Panc1 (cell line): ENCODE results near the gene BHMT2. TPM values are rescaled to one million over a fixed set of nuclear protein-coding genes. Genes with fewer than 3 reads are reported as not detected.

Experiments used
- ATAC-seq: fragments of 200-7000 bp; cut with Tn5 transposase; 2 replicates; pipeline ENCODE4 v1.9.1; 2020; ENCODE audit warnings: mild to moderate bottlenecking, moderate library complexity
- BruUV-seq: library from RNA; stranded (reverse); fragments of 400-500 nt; replicated peaks from 2 replicates; lab custom pipeline; 2021; lab: Mats Ljungman, UMichigan
- CTCF ChIA-PET: fragments of 300-600 bp; sonication (Branson Sonifier 250); formaldehyde crosslinking; loops from one replicate; lab custom pipeline; 2022; ENCODE audit warnings: antibody characterized with exemption; lab: Charles Lee
- POLR2A ChIA-PET: fragments of 300-600 bp; sonication (Branson Sonifier 250); formaldehyde crosslinking; loops from one replicate; lab custom pipeline; 2022; ENCODE audit warnings: antibody characterized with exemption; lab: Charles Lee
- DNase-seq: peaks from one replicate; pipeline ENCODE4 v3.0.0-alpha.2; 2010; ENCODE audit warnings: low read depth, low spot score
- H3K27ac ChIP-seq: 2 replicates; pipeline ENCODE4 v1.5.1; 2011; ENCODE audit warnings: mild to moderate bottlenecking, low read length, inconsistent platforms
- H3K27me3 ChIP-seq: fragments of 200-500 bp; sonication (Bioruptor generic); 2 replicates; pipeline ENCODE4 v1.6.0; 2014; ENCODE audit warnings: low read length, inconsistent platforms; ENCODE audit not compliant: control insufficient read depth, insufficient read depth
- H3K36me3 ChIP-seq: fragments of 200-500 bp; sonication (Bioruptor generic); 2 replicates; pipeline ENCODE4 v1.5.1; 2014; ENCODE audit warnings: inconsistent platforms, mild to moderate bottlenecking, low read length, moderate library complexity; ENCODE audit not compliant: control insufficient read depth, insufficient read depth
- H3K4me1 ChIP-seq: 2 replicates; pipeline ENCODE4 v1.5.1; 2011; ENCODE audit warnings: inconsistent platforms, mild to moderate bottlenecking, low read length, moderate library complexity; ENCODE audit not compliant: control insufficient read depth, insufficient read depth
- H3K4me3 ChIP-seq, 2 experiments: 2 replicates each; pipeline ENCODE4 v1.5.1; 2011 to 2012; ENCODE audit warnings: low read depth in 2 of 2, low read length in 2 of 2, mild to moderate bottlenecking in 2 of 2, inconsistent platforms in 1 of 2, moderate library complexity in 1 of 2
- H3K9me3 ChIP-seq: fragments of 200-500 bp; sonication (Bioruptor generic); 2 replicates; pipeline ENCODE4 v1.5.1; 2014; ENCODE audit warnings: low read depth, mild to moderate bottlenecking, inconsistent platforms, low read length, moderate library complexity; ENCODE audit not compliant: control insufficient read depth, insufficient read depth
- CTCF ChIP-seq: fragments of 450-650 bp; IDR thresholded peaks from 2 replicates; pipeline ENCODE4 v1.5.1; 2017; ENCODE audit warnings: mild to moderate bottlenecking
- POLR2AphosphoS5 ChIP-seq: IDR thresholded peaks from 2 replicates; pipeline ENCODE4 v1.6.1; 2012; ENCODE audit warnings: mild to moderate bottlenecking, low read depth, low read length, moderate library complexity
- REST ChIP-seq, 2 experiments: IDR thresholded peaks; 2 replicates each; pipeline ENCODE4 v1.6.1; 2011 to 2012; ENCODE audit warnings: low read depth in 2 of 2, control low read depth in 1 of 2, low read length in 1 of 2, mild to moderate bottlenecking in 1 of 2, moderate library complexity in 1 of 2; ENCODE audit not compliant: insufficient read depth in 1 of 2
- SIN3A ChIP-seq: IDR thresholded peaks from 2 replicates; pipeline ENCODE4 v1.6.1; 2012; ENCODE audit warnings: low read depth, mild to moderate bottlenecking, low read length, moderate library complexity, borderline replicate concordance; ENCODE audit not compliant: insufficient read depth
- TCF7L2 ChIP-seq: IDR thresholded peaks from 2 replicates; pipeline ENCODE4 v1.6.1; 2011; ENCODE audit warnings: mild to moderate bottlenecking, low read depth, low read length, inconsistent platforms
- in situ Hi-C: cut with HindIII; loops from 2 replicates; pipeline ENCODE4 v1.10.0; 2016; ENCODE audit warnings: low sequenced_read_pairs, low pct_unique_long_range_greater_than_20kb
- intact Hi-C: fragments of 100-400 bp; cut with micrococcal nuclease; formaldehyde crosslinking; loops from one replicate; pipeline ENCODE4 v1.10.0; 2022; ENCODE audit not compliant: unreplicated experiment
- total RNA-seq: library from RNA; stranded (reverse); gene quantifications from one replicate; pipeline ENCODE4 v1.2.1, GENCODE V29; 2021; ENCODE audit not compliant: unreplicated experiment

BHMT2 gene
- total RNA-seq, 1 experiment from 2014 or later, result not detected

DNA sequence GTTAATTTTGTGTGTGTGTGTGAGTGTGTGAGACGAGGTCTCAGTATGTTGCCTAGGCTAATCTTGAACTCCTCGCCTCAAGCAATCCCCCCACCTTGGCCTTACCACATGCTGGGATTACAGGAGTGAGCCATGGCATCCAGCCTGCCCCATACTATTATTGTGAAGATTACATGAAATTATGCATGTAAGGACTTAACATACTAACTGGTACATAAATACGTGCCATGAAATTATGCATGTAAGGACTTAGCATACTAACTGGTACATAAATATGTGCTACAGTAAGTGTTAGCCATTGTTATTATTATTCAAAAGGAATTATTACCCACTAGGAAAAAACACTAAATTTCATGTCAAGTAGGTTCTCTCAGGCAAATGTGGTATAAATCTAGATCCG is 16.2 kb upstream of the BHMT2 start:
- Histone ChIP-seq H3K4me1 (no peaks in the 10 kb centered on the region), H3K36me3 (no peaks in the 10 kb centered on the region), H3K27ac (no peak overlapping the region), H3K27me3 (peaks cover 7% of the 10 kb centered on the region; the same call in 1 of the 2 replicates), H3K9me3 (peaks cover 4% of the 10 kb centered on the region; the same call in 1 of the 2 replicates), H3K4me3 (no peak overlapping the region)
- no peak for ATAC-seq
- no peak for DNase-seq
- intact Hi-C loops, result no loop called here
- in situ Hi-C loops, result no loop called here
- POLR2A ChIA-PET, result no interaction called here
- no TSS peak for BruUV-seq
- CTCF ChIA-PET, result no interaction called here
- TF ChIP-seq TCF7L2 (no peak), POLR2AphosphoS5 (no peak), CTCF (no peak), REST (IDR thresholded peaks at IDR 0.05; ENCODE audit: insufficient read depth in 1 of 2, low read depth in 2 of 2, low read length in 1 of 2) (no peak), SIN3A (no peak)

- no peaks in the 10 kb centered on the region for H3K36me3 ChIP-seq
- BruUV-seq, result no TSS peak
- ChIA-PET CTCF (no interaction called here), POLR2A (no interaction called here)
- no peak for ATAC-seq
- intact Hi-C loops (no loop called here), in situ Hi-C loops (no loop called here)
- DNase-seq, result no peak
- H3K27ac ChIP-seq, result no peak overlapping the region
- peaks cover 6% of the 10 kb centered on the region; the same call in 1 of the 2 replicates for H3K27me3 ChIP-seq
- H3K4me3 ChIP-seq, result no peak overlapping the region
- no peaks in the 10 kb centered on the region for H3K4me1 ChIP-seq
- TF ChIP-seq SIN3A, result no peak
- no peak for TF ChIP-seq REST (IDR thresholded peaks at IDR 0.05; ENCODE audit: insufficient read depth in 1 of 2, low read depth in 2 of 2, low read length in 1 of 2)
- no peak for TF ChIP-seq TCF7L2
- no peak for TF ChIP-seq CTCF
- TF ChIP-seq POLR2AphosphoS5, result no peak
- peaks cover 4% of the 10 kb centered on the region; the same call in 1 of the 2 replicates for H3K9me3 ChIP-seq
Observed at GRCh38 chr5:79055017-79055416, 14.6 kb upstream of the BHMT2 start.
